Measurements from ENCODE around the gene TMEM178B. TPM values are rescaled to one million over a fixed set of nuclear protein-coding genes. Genes with fewer than 3 reads are reported as not detected.

Gene TMEM178B
- total and polyA plus RNA-seq, 9 donors = 0.10 to 1.6 (median 0.30) TPM

GRCh38 chr7:141290365-141290764 is 216.5 kb downstream of the TMEM178B start:
- Histone ChIP-seq H3K4me3 (no peak overlapping the region), H3K27me3 (no peaks in the 10 kb centered on the region), H3K36me3 (no peaks in the 10 kb centered on the region), H3K4me1 (ENCODE audit: insufficient read depth) (no peaks in the 10 kb centered on the region), H3K9me3 (no peaks in the 10 kb centered on the region), H3K27ac (no peak overlapping the region)
- no peak for TF ChIP-seq POLR2A (IDR thresholded peaks at IDR 0.05)
- no peak for TF ChIP-seq EP300 (IDR thresholded peaks at IDR 0.05)
- no peak for TF ChIP-seq CTCF (IDR thresholded peaks at IDR 0.05)
- no peak for DNase-seq
- 88 to 94% (median 92%) methylated on average over 8 of the region's 8 CpGs for WGBS, 3 donors
- intact Hi-C loops (cut with DNase I) = no loop called here

DNA sequence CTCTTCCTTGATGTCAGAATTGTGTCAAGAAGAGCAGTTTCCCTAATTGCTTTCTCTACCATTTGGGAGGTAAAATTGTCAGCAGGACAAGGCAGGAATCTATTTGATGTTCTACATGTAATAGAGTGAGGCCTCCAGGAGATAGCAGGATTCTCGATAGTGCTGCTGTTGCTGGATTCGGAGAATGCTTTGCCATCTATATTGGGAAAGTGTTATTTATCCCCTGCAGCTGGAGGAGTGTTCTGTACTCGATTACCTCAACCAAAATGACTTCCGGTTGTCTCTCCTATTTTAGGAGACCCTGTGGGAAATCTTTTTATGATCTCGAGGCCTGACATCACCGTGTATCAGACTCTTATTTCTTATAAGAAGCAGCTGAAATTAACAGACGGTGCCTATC is 217.1 kb downstream of the TMEM178B start:
- Histone ChIP-seq H3K36me3 (no peaks in the 10 kb centered on the region), H3K9me3 (no peaks in the 10 kb centered on the region), H3K27me3 (no peaks in the 10 kb centered on the region), H3K27ac (no peak overlapping the region), H3K4me1 (ENCODE audit: insufficient read depth) (no peaks in the 10 kb centered on the region), H3K4me3 (no peak overlapping the region)
- WGBS, 3 donors = 67 to 83% (median 70%) methylated on average over 7 of the region's 7 CpGs
- intact Hi-C loops (cut with DNase I) = no loop called here
- no peak for TF ChIP-seq CTCF (IDR thresholded peaks at IDR 0.05)
- no peak for TF ChIP-seq POLR2A (IDR thresholded peaks at IDR 0.05)
- TF ChIP-seq EP300 (IDR thresholded peaks at IDR 0.05) = no peak
- DNase-seq = no peak

- Histone ChIP-seq H3K27ac (no peak overlapping the region), H3K4me1 (ENCODE audit: insufficient read depth) (no peaks in the 10 kb centered on the region), H3K4me3 (no peak overlapping the region), H3K36me3 (no peaks in the 10 kb centered on the region), H3K27me3 (no peaks in the 10 kb centered on the region), H3K9me3 (no peaks in the 10 kb centered on the region)
- no peak for TF ChIP-seq CTCF (IDR thresholded peaks at IDR 0.05)
- TF ChIP-seq POLR2A (IDR thresholded peaks at IDR 0.05) = no peak
- TF ChIP-seq EP300 (IDR thresholded peaks at IDR 0.05) = no peak
- no peak for DNase-seq
- 64 to 71% (median 70%) methylated on average over 2 of the region's 2 CpGs for WGBS, 3 donors
- intact Hi-C loops (cut with DNase I) = no loop called here
Observed at GRCh38 chr7:141291541-141291940, 217.7 kb downstream of the TMEM178B start.

GRCh38 chr7:141294143-141294829 is 220.4 kb downstream of the TMEM178B start:
- H3K4me1 ChIP-seq (ENCODE audit: insufficient read depth) = no peaks in the 10 kb centered on the region
- no peak for DNase-seq
- WGBS, 3 donors = 53 to 64% (median 59%) methylated on average over 2 of the region's 2 CpGs
- no peaks in the 10 kb centered on the region for H3K27me3 ChIP-seq
- intact Hi-C loops (cut with DNase I) = no loop called here
- no peak overlapping the region for H3K4me3 ChIP-seq
- no peak for TF ChIP-seq POLR2A (IDR thresholded peaks at IDR 0.05)
- no peak for TF ChIP-seq EP300 (IDR thresholded peaks at IDR 0.05)
- no peak for TF ChIP-seq CTCF (IDR thresholded peaks at IDR 0.05)
- H3K27ac ChIP-seq = no peak overlapping the region
- no peaks in the 10 kb centered on the region for H3K9me3 ChIP-seq
- no peaks in the 10 kb centered on the region for H3K36me3 ChIP-seq

All from ovary (tissue), 9 donors.